Measurements from ENCODE around the gene PRAC1.

PRAC1 gene

GRCh38 chr17:48722201-48722907 is at the start of gene PRAC1:
PRAC1 (minus strand) TSS chr17:48722518; CDS start chr17:48722392, 126 bp downstream.
- no peak for DNase-seq (ENCODE audit: low read depth)

- DNase-seq (ENCODE audit: low read depth), result no peak
Measured at GRCh38 chr17:48770954-48771353, 48.6 kb upstream of the PRAC1 start.

DNA sequence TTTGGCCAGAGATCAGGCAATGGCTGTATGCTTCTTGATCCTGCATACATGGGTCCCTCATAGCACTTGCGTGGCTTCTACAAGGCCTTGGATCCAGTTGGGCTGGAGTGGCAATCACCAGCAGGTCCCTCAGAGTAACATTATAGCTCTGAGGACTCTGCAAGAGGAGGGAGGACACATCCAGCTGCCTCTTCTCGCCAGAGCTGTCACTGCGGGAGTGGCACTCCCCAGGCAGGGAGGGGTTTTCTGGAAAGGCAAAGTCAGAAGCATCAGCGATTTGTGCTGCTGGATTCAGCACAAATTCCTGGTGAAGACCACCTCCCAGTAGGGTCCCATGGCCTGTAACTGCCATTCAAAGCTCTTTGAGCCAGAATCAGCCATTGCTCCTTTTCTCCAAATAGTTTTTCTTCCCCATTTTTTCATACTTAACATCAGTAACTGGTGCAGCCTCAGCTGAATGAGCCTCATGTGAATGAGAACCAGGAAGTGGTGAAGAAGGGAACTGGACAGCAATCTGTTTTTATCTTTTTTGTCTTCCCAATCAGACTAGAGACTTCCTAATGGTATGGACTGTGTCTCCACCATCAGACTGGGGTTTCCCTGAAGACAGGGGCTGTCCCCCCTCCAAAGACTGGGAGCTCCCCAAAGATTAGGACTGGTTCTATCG is 46.8 kb upstream of the PRAC1 start:
- DNase-seq (ENCODE audit: low read depth), result no peak

DNA sequence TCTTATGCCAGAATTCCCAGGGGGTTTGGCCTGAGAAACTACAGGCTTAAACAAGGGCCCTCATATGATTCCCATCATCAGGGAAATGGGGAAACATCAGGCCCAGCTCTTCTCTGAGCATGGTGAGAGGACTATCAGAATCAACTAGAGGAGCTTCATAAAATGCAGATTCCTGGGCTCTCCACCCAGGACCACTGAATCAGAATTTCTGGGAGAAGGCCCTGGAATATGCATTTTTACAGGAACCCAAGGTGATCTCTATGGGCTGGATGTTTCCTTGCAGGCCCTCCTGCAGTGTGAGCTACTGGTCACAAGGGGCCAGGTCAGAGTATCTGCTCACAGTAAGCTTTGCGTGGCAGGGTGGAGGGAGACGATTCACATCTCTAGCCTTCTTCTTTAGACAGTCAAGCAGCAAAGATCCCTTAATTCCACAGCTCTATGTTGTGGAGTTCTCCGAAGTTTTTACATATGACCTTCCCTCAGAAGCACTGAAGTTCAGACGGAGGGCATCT is 45.0 kb upstream of the PRAC1 start:
- no peak for DNase-seq (ENCODE audit: low read depth)

GRCh38 chr17:48761114-48761513 is 38.8 kb upstream of the PRAC1 start:
- DNase-seq (ENCODE audit: low read depth), result no peak

DNA sequence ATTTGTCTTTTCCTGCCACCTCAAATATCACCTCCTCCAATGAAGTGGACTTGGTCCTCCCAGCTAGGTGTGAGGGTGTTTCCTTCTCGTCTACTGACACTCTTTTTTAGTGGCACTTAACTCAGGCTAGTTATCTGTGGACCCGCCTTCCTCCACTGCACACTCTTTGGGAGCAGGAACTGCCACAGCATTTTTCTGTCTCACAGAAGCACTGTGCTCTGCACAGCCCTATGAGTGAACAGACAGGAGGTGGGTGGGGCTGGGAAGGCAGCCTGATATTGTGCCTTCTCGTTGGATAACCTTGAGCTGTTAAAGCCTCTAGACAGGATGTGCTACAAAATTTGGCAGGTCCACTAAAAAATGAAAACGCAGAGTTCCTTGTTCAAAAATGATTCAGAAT is 38.1 kb upstream of the PRAC1 start:
- no peak for DNase-seq (ENCODE audit: low read depth)

GRCh38 chr17:48759288-48759687 is 37.0 kb upstream of the PRAC1 start:
- no peak for DNase-seq (ENCODE audit: low read depth)

DNA sequence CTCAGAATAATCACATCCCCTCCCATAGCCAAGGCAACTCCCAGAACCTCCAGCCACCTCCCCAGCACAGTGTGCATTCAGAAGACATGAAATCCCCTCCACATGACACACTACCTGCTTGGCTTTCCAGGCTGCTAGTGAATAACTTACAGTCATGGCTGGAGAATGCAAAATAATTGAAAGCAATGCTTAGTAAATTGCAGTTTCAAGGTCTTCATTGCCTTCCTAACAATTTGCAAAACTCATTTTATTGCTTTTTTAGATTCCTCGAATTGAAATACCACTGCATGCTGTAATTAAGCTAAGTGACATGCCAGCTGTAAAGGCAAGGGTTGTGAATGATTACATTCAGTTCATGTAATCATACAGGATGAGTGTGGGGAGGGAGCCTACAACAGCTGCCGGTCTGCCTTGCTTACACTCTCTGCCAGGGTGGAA is 35.2 kb upstream of the PRAC1 start:
- DNase-seq (ENCODE audit: low read depth), result no peak

- no peak for DNase-seq (ENCODE audit: low read depth)
Measured at GRCh38 chr17:48756830-48757251, 34.5 kb upstream of the PRAC1 start.

GRCh38 chr17:48755356-48755755 is 33.0 kb upstream of the PRAC1 start:
- no peak for DNase-seq (ENCODE audit: low read depth)

- DNase-seq (ENCODE audit: low read depth), result no peak
Measured at GRCh38 chr17:48754500-48755261, 32.4 kb upstream of the PRAC1 start.

DNA sequence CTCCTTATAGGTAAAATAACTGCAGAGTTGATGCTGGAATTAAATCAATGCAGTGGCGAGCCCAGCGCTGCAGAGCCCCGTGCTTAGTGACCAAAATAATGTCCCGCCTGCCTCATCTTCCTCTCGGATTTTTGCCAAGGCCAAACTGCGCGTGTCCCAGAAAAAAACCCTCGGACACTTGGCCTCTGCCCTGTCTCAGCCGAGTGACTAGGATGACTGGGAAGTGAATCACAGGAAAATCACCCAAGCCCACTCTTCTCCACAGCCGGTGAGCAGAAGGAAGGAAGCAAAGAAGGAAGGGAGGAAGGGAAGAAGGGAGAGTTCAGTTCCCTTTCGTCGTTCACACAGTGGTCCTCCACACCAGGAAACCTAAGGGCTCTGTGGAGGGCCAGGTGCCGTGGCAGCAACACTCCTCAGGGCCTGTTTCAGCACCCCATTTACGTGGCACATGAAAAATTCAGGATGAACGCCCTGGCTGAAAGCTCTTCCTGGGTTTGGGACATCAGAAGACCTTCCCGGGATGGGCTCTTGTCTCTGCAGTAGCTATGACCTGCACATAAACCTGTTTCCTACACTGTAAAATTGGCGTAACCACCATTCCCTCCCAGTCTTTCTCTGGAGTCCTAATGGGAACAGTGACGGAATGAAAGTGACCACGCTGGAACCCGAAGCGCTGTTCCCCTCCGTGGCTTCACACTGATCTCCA is 31.6 kb upstream of the PRAC1 start:
- DNase-seq (ENCODE audit: low read depth), result no peak

DNA sequence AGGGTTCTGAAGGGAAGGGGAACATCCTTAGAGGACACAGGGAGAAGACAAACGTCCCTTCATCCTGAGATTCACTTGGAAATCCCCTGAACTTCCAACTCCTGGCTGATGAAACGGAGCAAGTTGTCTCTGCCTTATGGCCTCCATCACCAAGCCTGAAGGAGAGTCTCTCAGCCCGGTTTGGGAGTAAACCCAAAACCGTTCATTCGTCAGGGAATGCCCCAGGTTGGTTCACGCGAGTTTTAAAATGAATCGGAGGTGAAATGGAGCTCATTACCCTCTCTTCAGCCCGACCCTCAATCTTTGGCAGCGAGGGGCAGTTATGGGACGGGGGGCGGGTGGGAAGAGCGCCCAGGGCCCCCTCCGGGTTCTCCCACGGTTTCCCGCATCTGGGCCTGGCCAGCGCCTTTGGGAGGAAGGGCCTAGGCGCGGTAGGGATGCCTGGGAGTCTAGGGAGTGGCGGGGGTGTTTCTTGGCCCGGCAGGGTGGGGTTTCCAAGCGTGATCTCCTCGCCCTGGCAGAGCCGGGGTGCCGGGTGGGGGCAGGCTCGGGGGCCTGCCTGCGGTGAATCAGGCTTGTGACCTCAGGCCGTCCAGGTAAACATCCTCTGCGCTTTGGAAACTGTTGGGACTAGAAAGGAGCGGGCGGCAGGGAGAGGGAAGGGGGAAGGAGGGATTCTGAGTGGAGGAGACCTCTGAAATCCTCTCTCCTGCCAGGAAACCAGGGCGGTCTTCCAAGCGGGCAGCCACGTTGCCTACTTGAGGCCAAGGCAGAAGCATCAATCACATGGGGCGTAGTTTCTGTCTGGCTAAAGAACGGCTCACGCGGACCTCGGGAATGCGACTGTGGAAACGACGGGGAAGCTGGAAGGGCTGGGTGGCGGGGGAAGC is 30.3 kb upstream of the PRAC1 start:
- DNase-seq (ENCODE audit: low read depth), result no peak

- no peak for DNase-seq (ENCODE audit: low read depth)
Measured at GRCh38 chr17:48751733-48752398, 29.5 kb upstream of the PRAC1 start.

DNA sequence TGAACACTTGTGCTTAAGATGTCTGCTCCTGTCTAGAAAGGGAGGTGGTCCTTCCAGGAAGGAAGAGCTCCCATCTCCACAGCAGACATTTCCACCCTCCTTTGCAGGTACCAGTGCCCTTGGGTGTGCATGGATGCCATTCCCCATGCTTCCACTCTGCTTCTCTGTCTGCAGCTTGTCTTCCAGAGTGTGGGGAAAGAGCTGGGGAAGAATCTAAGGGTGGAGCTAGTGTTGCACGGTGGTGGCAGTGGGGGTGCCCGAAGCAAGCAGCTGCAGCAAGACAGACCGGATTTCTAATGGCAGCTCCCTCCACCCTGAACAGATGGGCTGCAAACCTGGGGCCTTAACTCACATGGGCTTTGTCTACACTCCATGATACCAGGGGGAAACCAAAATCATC is 28.9 kb upstream of the PRAC1 start:
- no peak for DNase-seq (ENCODE audit: low read depth)

GRCh38 chr17:48749621-48750553 is 27.6 kb upstream of the PRAC1 start:
- no peak for DNase-seq (ENCODE audit: low read depth)

DNA sequence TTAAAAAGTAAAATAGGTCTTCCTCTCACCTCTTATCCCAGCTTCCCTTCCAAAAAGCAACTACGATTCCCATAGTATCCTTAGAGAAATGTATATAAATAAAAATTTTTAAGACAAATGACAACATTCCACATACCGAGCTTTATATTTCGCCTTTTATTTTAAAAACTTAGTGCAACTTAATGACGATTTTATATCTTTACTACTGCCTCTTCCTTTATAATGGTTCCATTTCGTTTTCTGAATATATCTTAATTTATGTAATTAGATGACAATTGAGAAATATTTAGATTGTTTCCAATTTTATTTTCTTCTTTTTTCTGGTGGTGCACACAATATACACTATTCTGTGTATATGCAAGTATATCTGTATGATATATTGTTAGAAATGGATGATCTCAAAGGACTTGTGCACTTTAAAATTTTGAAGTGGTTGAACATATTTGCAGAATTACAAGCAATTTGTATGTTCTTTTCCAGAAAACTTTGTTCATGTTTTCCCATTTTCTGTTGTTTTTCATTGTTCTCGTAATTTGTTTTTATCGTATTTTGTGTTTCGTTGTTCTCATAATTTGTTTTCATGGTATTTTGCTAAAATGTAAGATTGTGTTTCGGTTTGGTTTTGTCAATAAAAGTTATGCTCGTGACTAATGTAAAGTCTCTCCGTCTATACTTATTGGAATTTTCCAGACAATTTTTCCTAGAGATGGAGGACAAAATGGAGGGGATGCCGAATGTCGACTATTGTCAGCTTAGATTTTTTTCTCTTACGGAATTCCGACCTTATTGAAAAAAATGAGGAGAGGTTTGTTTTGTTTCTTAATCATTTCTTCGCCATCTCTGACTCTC is 26.6 kb upstream of the PRAC1 start:
- no peak for DNase-seq (ENCODE audit: low read depth)
